NCI-H2081 (cell line): ENCODE measurements around the gene KMT2C.
"Not testable (repeated sequence)": the region's sequence is repeated elsewhere in the genome, so short reads cannot be mapped to it uniquely, and the experiment has no call there.

ENCODE experiments used
- DNase-seq, 2 experiments: peaks; one replicate each; lab custom pipeline; 2025; lab: John Stamatoyannopoulos, UW

Gene KMT2C

DNA sequence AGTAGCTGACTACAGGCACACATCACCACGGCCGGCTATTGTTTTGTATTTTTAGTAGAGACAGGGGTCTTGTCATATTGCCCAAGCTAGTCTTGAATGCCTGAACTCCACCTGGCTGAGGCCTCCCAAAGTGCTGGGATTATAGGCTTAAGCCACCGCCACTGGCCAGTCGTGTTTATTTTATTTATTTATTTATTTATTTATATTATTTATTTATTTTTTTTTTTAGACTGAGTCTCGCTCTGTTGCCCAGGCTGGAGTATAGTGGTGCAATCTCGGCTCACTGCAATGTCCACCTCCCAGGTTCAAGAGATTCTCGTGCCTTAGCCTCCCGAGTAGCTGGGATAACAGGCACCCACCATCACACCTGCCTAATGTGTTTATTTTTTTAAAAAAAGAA is 6.0 kb upstream of the KMT2C start:
- DNase-seq = not testable (repeated sequence)

DNA sequence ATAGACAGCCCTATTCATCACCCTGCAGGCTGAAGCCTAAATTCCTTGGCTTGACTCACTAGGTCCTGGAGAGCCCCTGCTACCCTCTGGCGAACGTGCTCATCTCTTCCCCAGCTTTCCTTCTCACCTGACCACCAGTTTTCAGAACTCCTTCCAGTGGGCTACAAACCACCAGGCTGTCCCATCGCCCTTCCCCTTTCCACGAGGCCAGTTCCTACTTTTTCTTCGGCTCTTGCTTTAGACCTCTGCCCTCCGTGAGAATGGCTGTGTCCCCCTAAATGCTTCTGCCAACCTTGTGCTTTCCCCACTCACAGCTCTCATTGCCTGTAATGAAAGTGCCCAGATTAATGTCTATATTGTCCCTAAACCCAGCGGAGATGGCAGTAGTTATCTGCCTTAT is 5.4 kb upstream of the KMT2C start:
- DNase-seq = not testable (repeated sequence)

DNA sequence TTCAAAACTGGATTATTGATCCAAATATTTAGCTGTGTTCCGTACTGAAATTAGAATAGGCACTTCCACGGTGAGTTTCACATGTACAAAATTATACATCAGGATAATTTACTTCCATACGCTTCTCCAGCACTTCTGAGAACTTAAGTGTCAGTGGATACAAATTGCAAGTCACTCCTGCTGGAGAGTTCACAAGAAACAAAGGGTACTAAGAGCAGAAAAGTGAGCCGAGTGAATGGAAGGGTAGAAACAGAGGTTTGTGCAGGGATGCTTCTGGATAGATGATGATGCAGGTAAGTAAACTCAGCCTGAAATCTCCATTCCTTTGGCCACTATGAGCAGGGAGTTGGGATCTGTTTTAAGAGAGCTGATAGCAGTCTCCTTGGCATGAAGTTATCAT is 2.2 kb upstream of the KMT2C start:
- DNase-seq = not testable (repeated sequence)

DNA sequence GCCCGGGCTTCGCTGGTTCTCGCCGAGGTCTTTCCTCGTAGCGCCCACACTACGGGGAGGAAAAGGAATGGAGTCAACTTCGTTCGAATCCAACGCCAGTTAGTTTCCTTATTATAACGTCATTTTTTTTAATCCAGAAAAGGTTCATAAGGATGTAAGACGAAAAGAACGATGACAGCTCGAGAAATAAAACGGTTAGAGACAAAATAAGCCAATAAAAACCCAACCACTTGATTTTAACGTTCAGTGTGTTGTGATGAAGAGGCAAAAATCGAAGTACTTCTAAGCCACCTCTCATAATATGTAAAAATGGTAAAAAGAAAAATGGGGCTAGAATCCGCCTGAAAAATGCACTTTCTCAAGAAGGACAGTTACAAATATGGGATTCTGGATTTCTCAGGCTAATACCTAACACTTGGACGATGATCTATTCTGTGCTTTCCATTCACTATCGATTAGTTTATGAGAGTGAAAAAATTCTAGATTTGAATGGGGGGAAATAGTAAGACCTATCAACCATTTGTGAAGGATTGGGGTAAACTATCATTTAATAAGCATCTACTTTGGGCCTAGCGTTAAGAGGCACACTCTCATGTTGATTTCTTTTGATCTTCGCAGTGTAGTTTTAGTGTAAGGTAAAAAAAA is 1.2 kb upstream of the KMT2C start:
- not testable (repeated sequence) for DNase-seq

DNA sequence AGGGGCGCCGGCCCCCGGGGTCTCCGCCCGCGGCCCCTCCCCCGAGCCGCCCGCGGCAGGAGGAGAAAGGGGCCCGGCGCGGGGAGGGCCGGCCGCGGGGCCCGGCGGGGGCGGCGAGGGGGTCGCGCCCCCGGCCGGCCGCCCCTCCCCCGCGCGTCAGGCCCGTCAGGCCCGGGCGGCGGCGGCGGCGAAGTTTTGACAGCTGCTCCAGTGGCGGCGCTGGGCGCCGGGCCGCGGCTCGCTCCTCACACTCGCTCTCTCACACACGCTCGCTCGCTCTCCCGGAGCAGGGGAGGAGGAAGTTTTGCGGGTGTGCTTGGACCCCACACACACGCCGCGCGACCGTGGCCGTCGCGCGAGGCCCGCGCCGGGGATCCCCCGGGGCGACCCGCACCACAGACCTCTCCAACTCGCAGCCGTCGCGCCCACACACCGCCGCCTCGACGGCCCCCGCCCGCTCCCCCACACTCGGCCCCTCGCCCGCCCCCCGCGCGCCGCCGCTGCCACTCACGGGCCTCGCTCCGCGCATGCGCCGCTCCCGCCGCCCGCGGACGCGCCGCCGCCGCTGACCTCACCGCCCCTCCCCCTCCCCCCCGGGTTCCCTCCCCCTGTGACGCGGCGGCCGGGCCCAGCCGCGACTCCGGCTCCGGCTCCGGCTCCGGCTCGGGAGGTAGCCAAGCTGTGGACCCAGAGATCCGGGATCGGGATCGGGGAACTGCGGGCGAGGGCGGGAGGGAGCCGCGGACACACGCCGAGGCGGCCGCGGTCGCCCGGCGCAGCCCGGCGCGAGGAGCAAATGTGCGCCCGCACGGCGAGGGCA is 518 bp upstream of the KMT2C start:
- peak; percentile 94 to 96 for DNase-seq

DNA sequence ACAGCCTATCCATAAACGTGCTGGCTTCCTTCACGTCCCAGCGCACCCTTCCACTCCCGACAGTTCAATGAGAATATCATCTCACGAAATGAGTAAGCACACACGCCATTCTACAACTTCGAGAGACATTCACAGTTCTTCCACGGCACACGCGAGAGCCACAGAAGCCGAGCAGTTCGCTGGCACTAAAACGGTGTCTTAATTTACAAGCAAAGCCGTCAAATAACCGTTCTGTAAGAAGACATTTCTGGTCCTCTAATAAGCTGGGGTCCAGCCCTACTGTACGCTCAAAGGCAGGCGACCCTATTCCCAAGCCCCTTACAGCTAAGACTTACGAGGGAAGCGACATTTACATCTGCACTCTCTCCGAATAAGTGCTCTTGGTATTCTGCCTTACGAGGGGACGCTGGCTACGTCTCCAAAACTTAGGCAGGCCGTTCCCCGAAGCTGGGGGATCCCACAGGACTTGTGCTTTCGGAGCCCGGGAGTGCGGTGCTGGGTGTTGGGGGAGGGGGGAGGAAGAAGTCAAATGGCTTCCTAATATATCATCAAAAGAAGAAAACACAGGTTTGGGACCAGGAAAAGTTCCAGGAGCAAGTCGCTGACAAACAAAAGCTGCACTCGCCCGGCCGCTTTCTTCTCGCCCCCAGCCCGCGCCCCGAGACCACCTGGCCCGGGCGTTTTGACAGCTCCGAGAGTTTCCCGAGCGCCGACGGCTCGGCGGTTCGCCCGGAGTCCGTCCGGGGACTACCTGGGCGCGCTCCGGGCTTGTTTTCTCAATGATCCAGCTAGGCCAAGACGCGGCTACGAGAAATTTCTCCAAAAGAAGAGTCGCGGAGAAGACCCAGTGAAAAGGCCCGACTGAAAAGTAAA is 1.1 kb downstream of the KMT2C start:
- DNase-seq = not testable (repeated sequence)

DNA sequence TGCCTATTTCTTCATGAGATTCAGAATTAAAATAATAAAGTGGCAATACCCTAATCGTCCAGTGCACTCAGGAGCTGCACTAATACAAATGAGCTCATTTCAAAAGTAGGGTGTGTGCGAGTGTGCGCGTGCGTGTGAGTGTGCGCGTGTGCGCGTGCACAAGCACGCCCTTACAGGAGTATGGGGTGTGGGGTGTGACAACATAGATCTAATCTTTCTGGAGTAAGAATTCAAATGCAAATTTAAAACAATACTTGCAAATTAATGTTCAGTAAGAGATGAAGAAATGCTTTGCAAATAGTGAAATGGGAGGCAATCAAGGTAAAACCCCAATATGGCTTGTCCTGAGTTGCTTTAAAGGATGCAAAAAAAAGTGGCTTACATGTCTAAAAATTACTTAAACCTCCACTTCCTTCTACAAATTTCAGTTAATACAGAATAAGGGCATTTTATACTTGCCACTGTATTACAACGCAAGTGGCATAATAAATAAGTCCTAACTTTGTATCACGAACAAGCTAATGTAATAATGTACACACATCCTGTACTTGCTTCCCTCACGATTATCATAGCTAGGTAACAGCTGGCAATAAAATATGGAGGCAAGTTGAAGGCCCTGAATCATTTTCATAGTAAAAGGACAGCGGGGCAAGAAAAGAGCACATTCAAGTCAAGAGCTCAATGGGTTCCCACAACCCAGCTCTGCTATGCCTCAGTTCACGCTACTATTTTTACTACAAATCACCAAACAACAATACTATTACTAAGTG is 1.9 kb downstream of the KMT2C start:
- not testable (repeated sequence) for DNase-seq

DNA sequence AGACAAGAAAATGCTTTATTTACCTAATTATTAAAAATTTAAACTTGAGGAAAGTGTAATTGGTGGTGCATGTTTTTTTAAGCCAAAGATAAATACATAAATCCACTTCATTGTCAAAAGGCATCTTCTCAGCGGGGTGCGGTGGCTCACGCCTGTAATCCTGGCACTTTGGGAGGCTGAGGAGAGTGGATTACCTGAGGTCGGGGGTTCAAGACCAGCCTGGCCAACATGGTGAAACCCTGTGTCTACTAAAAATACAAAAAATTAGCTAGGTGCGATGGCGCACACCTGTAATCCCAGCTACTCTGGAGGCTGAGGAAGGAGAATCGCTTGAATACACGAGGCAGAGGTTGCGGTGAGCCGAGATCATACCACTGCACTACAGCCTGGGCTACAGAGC is 3.1 kb downstream of the KMT2C start:
- not testable (repeated sequence) for DNase-seq

DNA sequence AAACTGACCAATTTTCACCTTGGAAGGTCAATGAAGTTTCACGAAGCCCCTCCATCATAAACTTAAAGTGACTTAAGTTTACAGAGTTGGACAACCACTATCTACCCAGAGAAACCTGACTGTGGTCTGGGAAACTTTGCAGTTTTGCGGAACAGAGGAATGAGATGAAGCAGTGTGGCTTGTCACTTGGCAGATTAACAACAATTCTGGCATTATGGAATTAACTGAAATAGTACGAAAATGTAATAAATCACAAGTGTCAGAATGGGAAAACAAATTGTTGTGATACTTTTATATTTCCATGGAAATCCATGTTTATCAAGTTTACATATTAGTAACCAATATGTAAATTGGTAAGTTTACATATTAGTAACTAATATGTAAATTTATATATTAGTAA is 4.9 kb downstream of the KMT2C start:
- DNase-seq = no peak

DNA sequence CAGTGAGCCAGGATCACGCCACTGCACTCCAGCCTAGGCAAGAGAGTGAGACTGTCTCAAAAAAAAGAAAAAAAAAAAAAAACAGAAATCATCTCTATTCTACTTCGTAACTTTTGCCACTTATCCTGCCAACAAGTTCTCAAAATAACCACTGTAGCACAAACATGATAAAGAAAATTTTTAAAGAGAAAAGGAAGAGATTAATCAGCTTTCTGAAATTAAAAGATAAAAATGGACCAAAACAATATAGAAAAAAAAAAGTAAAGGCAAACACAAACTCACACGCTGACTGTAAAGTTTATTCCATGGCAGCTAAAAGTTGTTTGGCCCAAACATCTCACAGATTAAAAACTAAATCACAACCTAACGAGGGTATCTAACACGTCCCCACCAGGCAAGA is 5.7 kb downstream of the KMT2C start:
- DNase-seq = not testable (repeated sequence)

DNA sequence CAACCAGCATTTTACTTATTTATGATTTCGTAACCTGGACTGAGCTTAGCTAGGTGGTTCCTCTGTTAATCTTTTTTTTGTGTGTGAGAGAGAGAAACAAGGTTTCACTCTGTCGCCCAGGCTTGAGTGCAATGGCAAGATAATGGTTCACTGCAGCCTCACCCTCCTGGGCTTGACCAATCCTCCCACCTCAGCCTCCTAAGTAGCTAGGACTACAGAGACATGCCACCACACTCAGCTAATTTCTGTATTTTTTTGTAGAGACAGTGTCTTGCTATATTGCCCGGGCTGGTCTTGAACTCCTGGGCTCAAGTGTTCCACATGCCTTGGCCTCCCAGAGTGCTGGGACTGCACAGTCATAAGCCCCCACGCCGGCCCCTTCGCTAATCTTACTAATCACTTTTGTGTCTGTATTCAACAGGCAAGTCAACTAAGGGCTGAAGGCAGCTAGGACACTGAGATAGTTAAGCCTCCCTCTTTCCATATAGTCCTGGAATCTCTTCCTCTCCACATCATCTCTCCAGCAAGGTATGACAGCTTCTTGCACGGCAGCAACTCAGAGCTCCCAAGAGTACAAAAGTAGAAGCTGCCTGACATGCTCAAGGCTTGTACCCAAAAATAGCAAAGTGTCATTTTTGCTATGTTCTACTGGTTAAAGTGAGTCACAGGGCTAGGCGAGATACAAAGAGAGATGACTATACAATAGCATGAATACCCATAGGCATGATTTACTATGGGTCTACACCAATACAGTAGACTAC is 11.3 kb downstream of the KMT2C start:
- DNase-seq = no peak

DNA sequence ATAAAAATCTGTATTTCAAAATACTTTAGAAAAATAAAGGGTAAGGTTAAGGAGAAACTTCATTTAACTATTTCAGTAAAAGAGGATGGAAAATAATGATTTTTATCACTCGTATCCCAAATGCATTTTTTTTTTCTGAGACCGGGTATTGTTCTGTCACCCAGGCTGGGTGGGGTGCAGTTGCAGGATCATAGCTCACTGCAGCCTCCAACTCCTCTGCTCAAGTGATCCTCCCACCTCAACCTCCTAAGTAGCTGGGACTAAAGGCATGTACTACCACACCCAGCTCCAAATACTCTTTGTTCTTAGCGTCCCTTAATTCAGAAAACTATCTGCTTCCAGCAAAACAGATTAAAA is 11.8 kb downstream of the KMT2C start:
- DNase-seq = no peak

DNA sequence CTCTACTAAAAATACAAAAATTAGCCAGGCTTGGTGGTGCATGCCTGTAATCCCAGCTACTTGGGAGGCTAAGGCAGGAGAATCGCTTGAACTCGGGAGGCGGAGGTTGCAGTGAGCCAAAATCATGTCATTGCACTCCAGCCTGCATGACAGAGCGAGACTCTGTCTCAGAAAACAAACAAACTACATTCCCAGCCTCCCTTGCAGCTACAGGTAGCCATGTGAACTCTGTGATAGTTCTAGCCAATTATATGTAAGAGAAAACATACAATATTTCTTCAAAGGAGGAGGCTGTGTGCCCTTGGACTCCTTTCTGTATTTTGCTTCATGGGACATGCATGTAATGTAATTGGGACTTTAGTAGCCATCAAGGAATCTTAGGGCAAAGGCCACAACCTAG is 12.6 kb downstream of the KMT2C start:
- DNase-seq = not testable (repeated sequence)

DNA sequence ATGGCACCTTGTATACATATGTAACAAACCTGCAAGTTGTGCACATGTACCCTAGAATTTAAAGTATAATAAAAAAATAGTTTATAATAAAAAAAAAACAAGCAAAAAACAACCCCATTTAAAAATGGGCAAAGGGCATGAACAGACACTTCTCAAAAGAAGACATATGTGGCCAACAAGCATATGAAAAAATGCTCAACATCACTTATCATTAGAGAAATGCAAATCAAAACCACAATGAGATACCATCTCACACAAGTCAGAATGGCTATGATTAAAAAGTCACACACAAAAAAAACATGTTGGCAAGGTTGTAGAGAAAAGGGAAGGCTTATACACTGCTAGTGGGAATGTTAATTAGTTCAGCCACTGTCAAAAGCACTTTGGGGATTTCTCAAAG is 14.9 kb downstream of the KMT2C start:
- not testable (repeated sequence) for DNase-seq

DNA sequence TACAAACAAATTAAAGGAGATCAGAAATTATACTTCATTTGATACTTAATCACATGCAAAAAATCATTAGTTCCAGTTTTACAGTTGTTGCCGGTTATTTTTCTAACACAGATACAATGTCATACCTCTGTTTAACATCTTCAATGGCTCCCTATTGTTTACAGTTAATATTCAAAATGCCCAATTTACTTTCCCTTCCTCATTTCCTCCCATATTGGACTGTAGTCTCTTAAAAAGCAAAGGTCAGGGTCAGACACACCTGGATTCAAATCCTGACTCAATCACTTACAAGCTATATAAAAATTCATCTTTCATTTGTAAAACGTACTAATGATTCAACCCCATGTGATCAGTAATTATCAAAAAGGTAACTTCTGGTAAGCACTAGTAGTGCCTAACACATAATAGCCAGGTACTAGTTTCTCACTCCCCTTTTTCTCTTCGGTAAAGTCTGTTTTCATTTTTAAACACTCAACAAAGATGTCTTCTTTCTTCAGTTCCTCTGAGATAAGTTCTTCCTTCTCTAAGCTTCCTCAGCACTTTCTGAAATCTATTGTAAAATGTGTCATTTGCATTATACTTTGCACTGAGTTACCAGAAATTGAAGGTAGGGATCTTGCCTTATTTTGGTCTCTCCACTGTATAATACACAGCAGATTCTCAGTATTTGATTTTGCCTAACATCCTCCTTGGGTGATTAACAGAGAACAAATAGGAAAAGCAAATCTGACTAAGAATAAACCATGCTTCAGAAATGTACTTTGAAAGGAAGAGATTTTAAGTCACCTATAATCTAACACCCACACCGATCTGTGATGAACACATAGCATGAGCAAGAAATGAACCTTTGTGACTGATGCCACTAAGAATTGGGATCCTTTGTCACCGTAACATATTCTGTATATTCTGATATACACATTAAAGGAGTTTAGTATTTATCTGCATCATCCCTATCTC is 16.1 kb downstream of the KMT2C start:
- DNase-seq = no peak

DNA sequence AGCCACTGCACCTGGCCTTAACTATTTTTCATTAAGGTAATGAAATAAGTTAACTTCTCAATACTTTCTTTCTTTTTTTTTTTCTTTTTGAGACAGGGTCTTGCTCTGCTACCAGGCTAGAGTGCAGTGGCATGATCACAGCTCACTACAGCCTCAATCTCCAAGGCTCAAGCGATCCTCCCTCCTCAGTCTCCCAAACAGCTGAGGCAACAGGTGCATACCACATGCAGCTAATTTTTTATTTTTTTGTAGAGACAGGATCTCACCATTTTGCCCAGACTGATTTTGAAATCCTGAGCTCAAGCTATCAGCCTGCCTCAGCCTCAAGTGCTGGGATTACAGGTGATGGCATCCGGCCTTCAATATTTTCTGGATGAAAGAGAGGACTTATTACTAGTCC is 21.0 kb downstream of the KMT2C start:
- no peak for DNase-seq

DNA sequence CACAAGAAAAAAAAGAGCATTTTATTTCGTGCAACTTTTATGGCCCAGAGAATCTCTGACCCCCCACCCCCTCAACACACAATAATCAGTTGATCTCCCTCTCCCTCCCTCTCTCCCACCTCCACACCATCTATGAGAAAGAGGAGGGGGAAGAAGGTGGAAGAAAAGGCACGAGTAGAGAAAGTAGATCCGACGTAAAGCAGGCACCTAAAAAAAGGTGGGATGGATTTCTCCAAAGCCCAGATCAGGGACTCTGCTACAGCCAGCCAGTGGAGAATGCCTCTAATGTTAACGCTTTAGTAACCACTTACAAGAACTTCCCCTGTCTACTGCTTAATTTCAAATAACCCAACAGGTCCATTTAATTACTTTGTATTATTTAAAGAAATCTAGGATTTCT is 24.4 kb downstream of the KMT2C start:
- no peak for DNase-seq

DNA sequence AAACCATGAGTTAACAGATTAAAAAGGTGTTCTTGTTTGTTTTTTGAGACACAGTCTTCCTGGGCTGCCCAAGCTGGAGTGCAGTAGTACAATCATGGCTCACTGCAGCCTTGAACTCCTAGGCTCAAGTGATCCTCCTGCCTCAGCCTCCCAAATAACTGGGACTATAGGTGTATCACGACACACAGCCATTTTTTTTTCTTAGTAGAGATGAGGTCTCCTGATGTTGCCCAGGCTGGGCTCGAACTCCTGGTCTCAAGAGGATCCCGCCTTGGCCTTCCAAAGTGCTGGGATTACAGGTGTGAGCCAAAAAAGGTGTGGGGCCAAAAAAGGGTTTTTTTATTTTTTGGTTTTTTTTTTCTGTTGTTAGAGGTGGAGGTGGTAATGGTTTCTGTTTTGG is 29.3 kb downstream of the KMT2C start:
- DNase-seq = no peak

DNA sequence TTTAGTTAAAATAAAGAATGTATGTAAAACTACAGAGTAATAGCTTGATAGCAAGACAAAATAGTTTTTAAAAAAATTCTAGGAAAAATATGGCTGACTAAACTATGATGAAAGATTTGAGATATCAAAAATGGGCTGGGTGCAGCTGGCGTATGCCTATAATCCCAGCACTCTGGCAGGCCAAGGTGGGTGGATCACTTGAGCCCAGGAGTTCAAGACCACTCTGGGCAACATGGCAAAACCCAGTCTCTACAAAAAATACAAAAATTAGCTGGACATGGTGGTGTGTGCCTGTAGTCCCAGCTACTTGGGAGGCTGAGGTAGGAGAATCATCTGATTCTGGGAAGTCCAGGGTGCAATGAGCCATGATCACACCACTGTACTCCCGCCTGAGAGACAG is 29.8 kb downstream of the KMT2C start:
- not testable (repeated sequence) for DNase-seq

DNA sequence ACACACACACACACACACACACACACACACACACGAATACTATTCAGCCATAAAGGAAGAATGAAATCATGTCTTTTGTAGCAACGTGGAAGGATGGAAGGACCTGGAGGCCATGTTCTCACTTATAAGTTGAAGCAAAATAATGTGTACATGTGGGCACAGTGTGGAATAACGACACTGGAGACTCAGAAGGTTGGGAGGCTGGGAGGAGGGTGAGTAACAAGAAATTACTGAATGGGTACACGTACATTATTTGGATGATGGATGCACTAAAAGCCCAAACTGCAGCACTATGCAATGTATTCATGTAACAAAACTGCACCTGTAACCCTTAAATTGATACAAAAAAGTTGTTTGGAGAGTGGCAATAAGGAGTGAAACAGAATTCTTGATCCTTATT is 32.1 kb downstream of the KMT2C start:
- DNase-seq = no peak
